K562 (cell line): ENCODE data around the gene RIMS3. TPM values are rescaled to one million over a fixed set of nuclear protein-coding genes. Genes with fewer than 3 reads are reported as not detected.

Source experiments
- ATAC-seq: fragments of 200-7000 bp; cut with Tn5 transposase; 3 replicates; pipeline ENCODE4 v1.9.1; 2020; ENCODE audit warnings: moderate library complexity
- BruUV-seq: library from RNA; stranded (reverse); fragments of 400-500 nt; replicated peaks from 2 replicates; lab custom pipeline; 2021; lab: Mats Ljungman, UMichigan
- CTCF ChIA-PET: fragments of 300-600 bp; formaldehyde crosslinking; extraction: SDS; loops from one replicate; lab custom pipeline; 2021; ENCODE audit warnings: low intra/inter-chr PET ratio; lab: Yijun Ruan, JAX
- POLR2A ChIA-PET: fragments of 300-600, 350-650 bp; sonication (Branson Sonifier 250); formaldehyde crosslinking; extraction: SDS; loops from one replicate; lab custom pipeline; 2021; ENCODE audit warnings: antibody characterized with exemption, inconsistent platforms; lab: Yijun Ruan, JAX
- DNase-seq, 4 experiments: peaks; one replicate each; pipeline versions ENCODE4 v3.0.0 to v3.0.0-alpha.2; 2011 to 2018; ENCODE audit warnings: low spot score in 3 of 4, mixed read lengths in 3 of 4; ENCODE audit errors: extremely low read depth in 1 of 4
- FAIRE-seq: peaks from 2 replicates; lab custom pipeline; 2011; peaks lifted over from hg19 to GRCh38; lab: Jason Lieb, UNC
- H2AFZ ChIP-seq: 2 replicates; pipeline ENCODE4 v1.6.0; 2011; ENCODE audit warnings: low read depth, low read length, control low read depth, inconsistent platforms
- H3K27ac ChIP-seq: fragments of 200-600 bp; 3 replicates; pipeline ENCODE4 v1.8.0; 2011; ENCODE audit warnings: low read depth, mild to moderate bottlenecking, control low read depth, inconsistent platforms, low read length, moderate library complexity, mixed read lengths; ENCODE audit errors: extremely low read depth
- H3K27me3 ChIP-seq, 2 experiments: fragments of 300-600 bp in 1 of 2; 2 replicates in 1 of 2; 3 replicates in 1 of 2; pipeline versions ENCODE4 v1.6.0 to v1.8.0; 2011; ENCODE audit warnings: inconsistent platforms in 2 of 2, low read length in 2 of 2, mild to moderate bottlenecking in 1 of 2, mixed read lengths in 1 of 2, moderate library complexity in 1 of 2; ENCODE audit not compliant: control insufficient read depth in 2 of 2, insufficient read depth in 2 of 2
- H3K36me3 ChIP-seq: fragments of 300-600 bp; 3 replicates; pipeline ENCODE4 v1.8.0; 2011; ENCODE audit warnings: mild to moderate bottlenecking, low read length, inconsistent platforms; ENCODE audit not compliant: control insufficient read depth, insufficient read depth
- H3K4me1 ChIP-seq, 2 experiments: fragments of 200-600 bp in 1 of 2; replicated peaks in 1 of 2; 2 replicates in 1 of 2; 3 replicates in 1 of 2; pipeline versions ENCODE4 v1.5.1 to v1.8.0; 2011; ENCODE audit warnings: inconsistent platforms in 2 of 2, low read length in 2 of 2, mild to moderate bottlenecking in 1 of 2, mixed read lengths in 1 of 2, moderate library complexity in 1 of 2; ENCODE audit not compliant: control insufficient read depth in 2 of 2, insufficient read depth in 2 of 2
- H3K4me2 ChIP-seq: 2 replicates; pipeline ENCODE4 v1.6.1; 2011; ENCODE audit warnings: low read length, control low read depth, inconsistent platforms, mixed read lengths; ENCODE audit not compliant: insufficient read depth
- H3K4me3 ChIP-seq: fragments of 200-600 bp; sonication (generic), shearing (Covaris generic); 2 replicates; pipeline ENCODE4 v1.5.1; 2016; ENCODE audit warnings: control low read depth, inconsistent platforms
- H3K79me2 ChIP-seq: fragments of 200-600 bp; 3 replicates; pipeline ENCODE4 v1.8.0; 2011; ENCODE audit warnings: low read length, inconsistent platforms; ENCODE audit not compliant: control insufficient read depth, insufficient read depth
- H3K9ac ChIP-seq, 2 experiments: 2 replicates each; pipeline versions ENCODE4 v1.6.0 to v1.6.1; 2011; ENCODE audit warnings: low read depth in 2 of 2, low read length in 2 of 2, control low read depth in 1 of 2, inconsistent platforms in 1 of 2, mild to moderate bottlenecking in 1 of 2, mixed read lengths in 1 of 2; ENCODE audit not compliant: insufficient read depth in 1 of 2
- H3K9me1 ChIP-seq: one replicate; pipeline ENCODE4 v1.6.0; 2011; ENCODE audit warnings: inconsistent platforms, mild to moderate bottlenecking, low read length, moderate library complexity; ENCODE audit not compliant: control insufficient read depth, insufficient read depth
- H3K9me3 ChIP-seq: replicated peaks from 2 replicates; pipeline ENCODE4 v1.5.1; 2011; ENCODE audit warnings: low read depth, low read length, inconsistent platforms; ENCODE audit not compliant: control insufficient read depth, insufficient read depth
- H4K20me1 ChIP-seq: replicated peaks from 2 replicates; pipeline ENCODE4 v1.6.1; 2011; ENCODE audit warnings: low read length, inconsistent platforms, mixed read lengths; ENCODE audit not compliant: control insufficient read depth, insufficient read depth
- ARID1B ChIP-seq: fragments of 450-650 bp; IDR thresholded peaks from 2 replicates; pipeline ENCODE4 v1.6.1; 2016; ENCODE audit warnings: antibody characterized with exemption, mild to moderate bottlenecking, inconsistent platforms
- FOXK1 ChIP-seq: sonication (generic); formaldehyde crosslinking; IDR thresholded peaks from 2 replicates; pipeline ENCODE4 v1.8.0; 2022; ENCODE audit warnings: missing genetic modification reagents, mild to moderate bottlenecking, borderline replicate concordance
- HDGF ChIP-seq: fragments of 450-650 bp; IDR thresholded peaks from 2 replicates; pipeline ENCODE4 v1.6.1; 2016
- HMG20A ChIP-seq: fragments of 450-650 bp; formaldehyde crosslinking; conservative IDR thresholded peaks from 2 replicates; pipeline ENCODE4 v1.4.0; 2020; ENCODE audit warnings: mild to moderate bottlenecking, mixed read lengths
- HMGN3 ChIP-seq: IDR thresholded peaks from 2 replicates; pipeline ENCODE4 v1.6.1; 2011; ENCODE audit warnings: borderline replicate concordance, low read depth, mild to moderate bottlenecking, mixed read lengths, low read length; ENCODE audit not compliant: insufficient read length; ENCODE audit errors: extremely low read depth
- LEF1 ChIP-seq: fragments of 450-650 bp; IDR thresholded peaks from 2 replicates; pipeline ENCODE4 v1.6.1; 2016; ENCODE audit warnings: mild to moderate bottlenecking
- NCOA2 ChIP-seq, 2 experiments: fragments of 450-650 bp; IDR thresholded peaks; 2 replicates each; pipeline ENCODE4 v1.6.1; 2018; ENCODE audit warnings: mild to moderate bottlenecking in 2 of 2, moderate library complexity in 1 of 2; ENCODE audit not compliant: partially characterized antibody in 2 of 2
- PRMT5 ChIP-seq: sonication (generic); formaldehyde crosslinking; IDR thresholded peaks from 2 replicates; pipeline ENCODE4 v1.5.0; 2020; ENCODE audit warnings: missing genetic modification reagents
- PTRF ChIP-seq: fragments of 450-650 bp; IDR thresholded peaks from 2 replicates; pipeline ENCODE4 v1.6.1; 2016; ENCODE audit warnings: mild to moderate bottlenecking, missing genetic modification characterization, missing compliant biosample characterization
- SMC3 ChIP-seq: conservative IDR thresholded peaks from 2 replicates; pipeline ENCODE4 v1.6.1; 2011; ENCODE audit warnings: low read depth, low read length, improper control_type of control experiment; ENCODE audit not compliant: insufficient read depth
- SNIP1 ChIP-seq: fragments of 450-650 bp; IDR thresholded peaks from 2 replicates; pipeline ENCODE4 v1.7.1; 2017; ENCODE audit warnings: low read depth, mild to moderate bottlenecking
- ZNF444 ChIP-seq: fragments of 250-450 bp; sonication (Bioruptor Pico); IDR thresholded peaks from 2 replicates; pipeline ENCODE4 v1.4.0; 2020; ENCODE audit warnings: mild to moderate bottlenecking, moderate library complexity
- ZNF586 ChIP-seq: fragments of 450-650 bp; formaldehyde crosslinking; conservative IDR thresholded peaks from 2 replicates; pipeline ENCODE4 v1.4.0; 2020; ENCODE audit warnings: mild to moderate bottlenecking, moderate library complexity
- ZSCAN29 ChIP-seq: fragments of 450-650 bp; IDR thresholded peaks from 2 replicates; pipeline ENCODE4 v1.6.1; 2017
- WGBS: fragments of 100-300 bp; shearing (Covaris generic); methylation state at CpG from one replicate; pipeline ENCODE4 v1.1.6; 2016; ENCODE audit warnings: low coverage, mixed read lengths; ENCODE audit not compliant: insufficient coverage; ENCODE audit errors: missing lambda C conversion rate; 5-methylcytosine and 5-hydroxymethylcytosine counted together
- in situ Hi-C: fragments of 300-500 bp; cut with MboI; formaldehyde crosslinking; loops from 4 replicates; pipeline ENCODE4 v1.15.0; 2018; ENCODE audit warnings: inconsistent platforms, mixed read lengths
- intact Hi-C: fragments of 100-400 bp; cut with micrococcal nuclease; formaldehyde crosslinking; loops from 2 replicates; pipeline ENCODE4 v1.14.2; 2022
- polyA plus RNA-seq, 8 experiments: library from polyadenylated mRNA; depleted of rRNA in 4 of 8; stranded (reverse) in 5 of 8; unstranded in 3 of 8; fragments of >200 nt; fragmentation: Nextera tagmentation in 2 of 8; fragmentation: Illumina TruSeq in 1 of 8; extraction: Ambion mirVana in 2 of 8; extraction: Trizol in 1 of 8; gene quantifications; 2 replicates each; pipeline versions ENCODE4 v1.2.1 to v1.2.3, GENCODE V29; 2011 to 2014; ENCODE audit warnings: inconsistent platforms in 1 of 8, missing spikeins in 1 of 8
- total RNA-seq, 7 experiments: library from RNA; depleted of rRNA in 6 of 7; stranded (reverse); fragments of >200 nt in 6 of 7; fragmentation: Illumina TruSeq in 2 of 7; extraction: Trizol in 2 of 7; gene quantifications; 2 replicates each; pipeline versions ENCODE4 v1.2.1 to v1.2.3, GENCODE V29; 2011 to 2021; ENCODE audit warnings: low replicate concordance in 1 of 7
- TF ChIP-seq, protein P1 (sequence below): fragments of 150-350 bp; conservative IDR thresholded peaks from 2 replicates; pipeline ENCODE4 v1.6.1; 2014; ENCODE audit warnings: low read length
- TF ChIP-seq, protein P2 (sequence below): sonication (generic); formaldehyde crosslinking; IDR thresholded peaks from 2 replicates; pipeline ENCODE4 v1.5.0; 2020; ENCODE audit warnings: missing genetic modification reagents
- TF ChIP-seq, protein P3 (sequence below), 3 experiments: IDR thresholded peaks in 2 of 3; conservative IDR thresholded peaks in 1 of 3; 2 replicates each; pipeline ENCODE4 v1.5.1; 2011 to 2012; ENCODE audit warnings: low read length in 3 of 3, mild to moderate bottlenecking in 3 of 3, control low read depth in 2 of 3, improper control_type of control experiment in 1 of 3, inconsistent platforms in 1 of 3, low read depth in 1 of 3, mixed read lengths in 1 of 3, moderate library complexity in 1 of 3; ENCODE audit not compliant: insufficient read depth in 2 of 3

The RIMS3 gene
- total and polyA plus RNA-seq, 9 of the 15 experiments (the other 6 are each of a cell fraction or from before 2014, with no cell fraction given) = 0.06 to 1.2 (median 0.59) TPM

DNA sequence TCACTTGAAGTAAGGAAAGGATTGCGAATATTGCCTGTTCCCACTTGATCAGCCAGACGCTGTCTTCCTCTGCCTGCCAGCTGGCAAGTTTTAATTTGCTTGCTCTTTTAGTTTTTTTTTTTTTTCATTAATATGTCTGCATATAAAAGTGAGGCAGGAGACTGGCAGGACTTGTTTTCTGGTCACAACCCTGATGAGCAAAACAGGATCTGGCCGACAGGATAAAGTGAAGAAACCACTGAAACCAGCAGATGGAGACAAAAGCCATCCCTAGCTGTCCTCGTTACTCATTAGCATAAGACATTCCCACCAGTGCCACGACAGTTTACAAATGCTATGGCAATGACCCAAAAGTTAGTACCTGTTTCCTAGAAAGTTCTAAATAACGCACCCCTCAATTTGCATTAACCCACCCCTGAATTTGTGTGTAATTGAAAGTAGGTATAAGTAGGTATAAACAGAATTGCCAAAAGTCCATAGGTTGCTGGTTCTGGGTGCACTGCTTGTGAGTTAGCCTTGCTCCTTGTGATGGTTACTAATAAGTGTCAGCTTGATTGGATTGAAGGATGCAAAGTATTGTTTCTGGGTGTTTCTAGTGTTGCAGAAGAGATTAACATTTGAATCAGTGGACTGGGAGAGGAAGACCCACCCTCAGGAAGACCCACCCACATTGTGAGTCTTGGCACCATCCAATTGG is 73.2 kb downstream of the RIMS3 start:
- Histone ChIP-seq H3K4me1 (0 out of 5 replicates have a peak, but pooled peaks cover 0 to 3% of the 10 kb centered on the region in 2 experiments), H3K9me1 (no peaks in the 10 kb centered on the region), H3K27me3 (peaks cover under 1 to 3% of the 10 kb centered on the region in 2 experiments; a peak in 2 of 5 replicates), H3K36me3 (no peaks in the 10 kb centered on the region), H3K4me2 (no peak overlapping the region), H3K27ac (no peak overlapping the region), H2AFZ (peak overlapping the region; percentile 36; the same call in 1 of the 2 replicates), H3K79me2 (no peaks in the 10 kb centered on the region), H3K4me3 (no peak overlapping the region), H3K9me3 (no peaks in the 10 kb centered on the region), H4K20me1 (no peaks in the 10 kb centered on the region; the same call in 1 of the 2 replicates), H3K9ac (no peak overlapping the region)
- intact Hi-C loops (loop anchor here (1.0 kb wide), 2 partner anchors 258 to 360 kb away; no protein-coding TSS in a partner anchor), in situ Hi-C loops (no loop called here)
- ATAC-seq (peak; percentile 93), FAIRE-seq (peak; percentile 90), DNase-seq (peak in 2 of 4 experiments; percentile 44 to 73)
- no TSS peak for BruUV-seq
- 18% methylated on average over 6 of the region's 6 CpGs for WGBS
- ChIA-PET CTCF (interaction anchor here (0.6 to 1.4 kb wide), 6 partner anchors 74 to 357 kb away, joined by 3 to 12 read pairs (median 4); no protein-coding TSS in a partner anchor), POLR2A (interaction anchor here (0.7 kb wide), 1 partner anchor 826 kb away, joined by 3 read pairs; no protein-coding TSS in a partner anchor)
- TF ChIP-seq HMG20A (CRISPR knock-in tag) = no peak
- peak; percentile 67 for TF ChIP-seq SMC3
- no peak for TF ChIP-seq HDGF
- no peak for TF ChIP-seq FOXK1 (CRISPR knock-in tag)
- TF ChIP-seq ZNF586 (CRISPR knock-in tag) = no peak
- TF ChIP-seq HMGN3 = no peak
- TF ChIP-seq ZNF444 = no peak
- TF ChIP-seq, protein P1, sequence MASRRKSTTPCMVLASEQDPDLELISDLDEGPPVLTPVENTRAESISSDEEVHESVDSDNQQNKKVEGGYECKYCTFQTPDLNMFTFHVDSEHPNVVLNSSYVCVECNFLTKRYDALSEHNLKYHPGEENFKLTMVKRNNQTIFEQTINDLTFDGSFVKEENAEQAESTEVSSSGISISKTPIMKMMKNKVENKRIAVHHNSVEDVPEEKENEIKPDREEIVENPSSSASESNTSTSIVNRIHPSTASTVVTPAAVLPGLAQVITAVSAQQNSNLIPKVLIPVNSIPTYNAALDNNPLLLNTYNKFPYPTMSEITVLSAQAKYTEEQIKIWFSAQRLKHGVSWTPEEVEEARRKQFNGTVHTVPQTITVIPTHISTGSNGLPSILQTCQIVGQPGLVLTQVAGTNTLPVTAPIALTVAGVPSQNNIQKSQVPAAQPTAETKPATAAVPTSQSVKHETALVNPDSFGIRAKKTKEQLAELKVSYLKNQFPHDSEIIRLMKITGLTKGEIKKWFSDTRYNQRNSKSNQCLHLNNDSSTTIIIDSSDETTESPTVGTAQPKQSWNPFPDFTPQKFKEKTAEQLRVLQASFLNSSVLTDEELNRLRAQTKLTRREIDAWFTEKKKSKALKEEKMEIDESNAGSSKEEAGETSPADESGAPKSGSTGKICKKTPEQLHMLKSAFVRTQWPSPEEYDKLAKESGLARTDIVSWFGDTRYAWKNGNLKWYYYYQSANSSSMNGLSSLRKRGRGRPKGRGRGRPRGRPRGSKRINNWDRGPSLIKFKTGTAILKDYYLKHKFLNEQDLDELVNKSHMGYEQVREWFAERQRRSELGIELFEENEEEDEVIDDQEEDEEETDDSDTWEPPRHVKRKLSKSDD = no peak
- TF ChIP-seq LEF1 = no peak
- TF ChIP-seq ZSCAN29 = no peak
- TF ChIP-seq, protein P2, sequence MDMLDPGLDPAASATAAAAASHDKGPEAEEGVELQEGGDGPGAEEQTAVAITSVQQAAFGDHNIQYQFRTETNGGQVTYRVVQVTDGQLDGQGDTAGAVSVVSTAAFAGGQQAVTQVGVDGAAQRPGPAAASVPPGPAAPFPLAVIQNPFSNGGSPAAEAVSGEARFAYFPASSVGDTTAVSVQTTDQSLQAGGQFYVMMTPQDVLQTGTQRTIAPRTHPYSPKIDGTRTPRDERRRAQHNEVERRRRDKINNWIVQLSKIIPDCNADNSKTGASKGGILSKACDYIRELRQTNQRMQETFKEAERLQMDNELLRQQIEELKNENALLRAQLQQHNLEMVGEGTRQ (CRISPR knock-in tag) = no peak
- TF ChIP-seq PTRF (tag) = no peak
- TF ChIP-seq, protein P3, sequence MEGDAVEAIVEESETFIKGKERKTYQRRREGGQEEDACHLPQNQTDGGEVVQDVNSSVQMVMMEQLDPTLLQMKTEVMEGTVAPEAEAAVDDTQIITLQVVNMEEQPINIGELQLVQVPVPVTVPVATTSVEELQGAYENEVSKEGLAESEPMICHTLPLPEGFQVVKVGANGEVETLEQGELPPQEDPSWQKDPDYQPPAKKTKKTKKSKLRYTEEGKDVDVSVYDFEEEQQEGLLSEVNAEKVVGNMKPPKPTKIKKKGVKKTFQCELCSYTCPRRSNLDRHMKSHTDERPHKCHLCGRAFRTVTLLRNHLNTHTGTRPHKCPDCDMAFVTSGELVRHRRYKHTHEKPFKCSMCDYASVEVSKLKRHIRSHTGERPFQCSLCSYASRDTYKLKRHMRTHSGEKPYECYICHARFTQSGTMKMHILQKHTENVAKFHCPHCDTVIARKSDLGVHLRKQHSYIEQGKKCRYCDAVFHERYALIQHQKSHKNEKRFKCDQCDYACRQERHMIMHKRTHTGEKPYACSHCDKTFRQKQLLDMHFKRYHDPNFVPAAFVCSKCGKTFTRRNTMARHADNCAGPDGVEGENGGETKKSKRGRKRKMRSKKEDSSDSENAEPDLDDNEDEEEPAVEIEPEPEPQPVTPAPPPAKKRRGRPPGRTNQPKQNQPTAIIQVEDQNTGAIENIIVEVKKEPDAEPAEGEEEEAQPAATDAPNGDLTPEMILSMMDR (IDR thresholded peaks at IDR 0.05 in 2 of 3, conservative IDR thresholded peaks at IDR 0.05 in 1 of 3; ENCODE audit: insufficient read depth in 2 of 3, low read depth in 1 of 3, low read length in 3 of 3) = peak; percentile 76 to 82 (median 76)
- TF ChIP-seq PRMT5 (CRISPR knock-in tag) = no peak
- no peak for TF ChIP-seq ARID1B
- no peak for TF ChIP-seq SNIP1
- TF ChIP-seq NCOA2 (IDR thresholded peaks at IDR 0.05; ENCODE audit: partially characterized antibody in 2 of 2) = no peak
